GM18498 (cell line): ENCODE measurements around the gene ROCK2.
"Not testable (repeated sequence)": the region's sequence is repeated elsewhere in the genome, so short reads cannot be mapped to it uniquely, and the experiment has no call there.

Experiments used
- ATAC-seq: cut with Tn5 transposase; IDR thresholded peaks from one replicate; pipeline ENCODE4 v1.9.1; 2021; ENCODE audit warnings: mild to moderate bottlenecking, moderate library complexity; ENCODE audit not compliant: unreplicated experiment

ROCK2 gene

GRCh38 chr2:11279398-11279797, 65.0 kb downstream of the ROCK2 start:
- no peak for ATAC-seq

- no peak for ATAC-seq
These were observed 66.2 kb downstream of the ROCK2 start for GRCh38 chr2:11278219-11278618.

- no peak for ATAC-seq
These were observed 68.5 kb downstream of the ROCK2 start for GRCh38 chr2:11275910-11276309.

GRCh38 chr2:11270891-11271290, 73.5 kb downstream of the ROCK2 start:
- ATAC-seq = no peak

GRCh38 chr2:11267931-11268330, 76.5 kb downstream of the ROCK2 start:
- no peak for ATAC-seq

GRCh38 chr2:11264818-11265217, 79.6 kb downstream of the ROCK2 start:
- ATAC-seq = no peak

- ATAC-seq = no peak
These were observed 80.4 kb downstream of the ROCK2 start for GRCh38 chr2:11264007-11264406.

- ATAC-seq = no peak
These were observed 81.3 kb downstream of the ROCK2 start for GRCh38 chr2:11263177-11263576.

- ATAC-seq = not testable (repeated sequence)
These were observed 82.0 kb downstream of the ROCK2 start for GRCh38 chr2:11262438-11262837.

- not testable (repeated sequence) for ATAC-seq
These were observed 82.9 kb downstream of the ROCK2 start for GRCh38 chr2:11261564-11261963.

GRCh38 chr2:11260979-11261378, 83.5 kb downstream of the ROCK2 start:
- no peak for ATAC-seq

- ATAC-seq = no peak
These were observed 86.5 kb downstream of the ROCK2 start for GRCh38 chr2:11257964-11258363.

GRCh38 chr2:11257078-11257477, 87.4 kb downstream of the ROCK2 start:
- ATAC-seq = no peak

GRCh38 chr2:11256166-11256565, 88.3 kb downstream of the ROCK2 start:
- no peak for ATAC-seq

GRCh38 chr2:11254100-11254536, 90.3 kb downstream of the ROCK2 start:
- no peak for ATAC-seq

GRCh38 chr2:11252458-11252857, 92.0 kb downstream of the ROCK2 start:
- ATAC-seq = not testable (repeated sequence)

- no peak for ATAC-seq
These were observed 93.8 kb downstream of the ROCK2 start for GRCh38 chr2:11250400-11251196.

GRCh38 chr2:11245322-11245721, 99.1 kb downstream of the ROCK2 start:
- no peak for ATAC-seq

GRCh38 chr2:11244091-11244826, 100.2 kb downstream of the ROCK2 start:
- ATAC-seq = no peak

- no peak for ATAC-seq
These were observed 100.9 kb downstream of the ROCK2 start for GRCh38 chr2:11243512-11243911.

GRCh38 chr2:11242542-11243174, 101.8 kb downstream of the ROCK2 start:
- ATAC-seq = no peak
